ENCODE data around the gene KATNAL2.
A peak's percentile ranks its signal among the peaks of the same experiment; 100 is the strongest.
"Not testable (repeated sequence)": the region's sequence is repeated elsewhere in the genome, so short reads cannot be mapped to it uniquely, and the experiment has no call there.

Gene KATNAL2

GRCh38 chr18:46939998-46940571 is 22.7 kb downstream of the KATNAL2 start:
- DNase-seq (ENCODE audit: low read depth) = peak; percentile 31

GRCh38 chr18:46942646-46943045 is 25.2 kb downstream of the KATNAL2 start:
- DNase-seq (ENCODE audit: low read depth) = no peak

- peak; percentile 77 for DNase-seq (ENCODE audit: low read depth)
Observed at GRCh38 chr18:46946656-46947282, 29.4 kb downstream of the KATNAL2 start.

GRCh38 chr18:46950064-46950656 is 32.8 kb downstream of the KATNAL2 start:
- no peak for DNase-seq (ENCODE audit: low read depth)

- peak; percentile 36 for DNase-seq (ENCODE audit: low read depth)
Observed at GRCh38 chr18:46953195-46953594, 35.8 kb downstream of the KATNAL2 start.

- DNase-seq (ENCODE audit: low read depth) = no peak
Observed at GRCh38 chr18:46958209-46958608, 40.8 kb downstream of the KATNAL2 start.

- DNase-seq (ENCODE audit: low read depth) = not testable (repeated sequence)
Observed at GRCh38 chr18:46963656-46964578, 46.5 kb downstream of the KATNAL2 start.

- not testable (repeated sequence) for DNase-seq (ENCODE audit: low read depth)
Observed at GRCh38 chr18:46964579-46965293, 47.3 kb downstream of the KATNAL2 start.

GRCh38 chr18:46966266-46966665 is 48.9 kb downstream of the KATNAL2 start:
- not testable (repeated sequence) for DNase-seq (ENCODE audit: low read depth)

- not testable (repeated sequence) for DNase-seq (ENCODE audit: low read depth)
Observed at GRCh38 chr18:46969551-46969950, 52.1 kb downstream of the KATNAL2 start.

- DNase-seq (ENCODE audit: low read depth) = not testable (repeated sequence)
Observed at GRCh38 chr18:47019870-47020269, 102.5 kb downstream of the KATNAL2 start.

- DNase-seq (ENCODE audit: low read depth) = not testable (repeated sequence)
Observed at GRCh38 chr18:47020757-47021156, 103.4 kb downstream of the KATNAL2 start.

- not testable (repeated sequence) for DNase-seq (ENCODE audit: low read depth)
Observed at GRCh38 chr18:47022821-47023220, 105.4 kb downstream of the KATNAL2 start.

GRCh38 chr18:47023769-47024465 is 106.5 kb downstream of the KATNAL2 start:
- DNase-seq (ENCODE audit: low read depth) = not testable (repeated sequence)

GRCh38 chr18:47025557-47026174 is 108.3 kb downstream of the KATNAL2 start:
- not testable (repeated sequence) for DNase-seq (ENCODE audit: low read depth)

- not testable (repeated sequence) for DNase-seq (ENCODE audit: low read depth)
Observed at GRCh38 chr18:47028738-47029137, 111.3 kb downstream of the KATNAL2 start.

- not testable (repeated sequence) for DNase-seq (ENCODE audit: low read depth)
Observed at GRCh38 chr18:47029684-47030353, 112.4 kb downstream of the KATNAL2 start.

- DNase-seq (ENCODE audit: low read depth) = not testable (repeated sequence)
Observed at GRCh38 chr18:47030887-47031286, 113.5 kb downstream of the KATNAL2 start.

GRCh38 chr18:47032945-47033344 is 115.5 kb downstream of the KATNAL2 start:
- DNase-seq (ENCODE audit: low read depth) = no peak

GRCh38 chr18:47034591-47034990 is 117.2 kb downstream of the KATNAL2 start:
- not testable (repeated sequence) for DNase-seq (ENCODE audit: low read depth)

Data from fibroblast of gingiva (primary cell).